SK-N-SH treated with all-trans-retinoic acid at 6 μM for 48 hours (cell line): ENCODE data around the gene SMPDL3A.

Experiments used
- ATAC-seq: fragments of 200-7000 bp; cut with Tn5 transposase; 3 replicates; pipeline ENCODE4 v1.9.1; 2020; ENCODE audit warnings: mild to moderate bottlenecking, moderate library complexity
- ARNTL ChIP-seq: fragments of 450-650 bp; formaldehyde crosslinking; IDR thresholded peaks from 2 replicates; pipeline ENCODE4 v1.5.0; 2020; ENCODE audit warnings: low read depth, mild to moderate bottlenecking, moderate library complexity, borderline replicate concordance
- BACH2 ChIP-seq: fragments of 250-450 bp; sonication (Bioruptor Pico); IDR thresholded peaks from 2 replicates; pipeline ENCODE4 v1.9.0; 2021; ENCODE audit warnings: mild to moderate bottlenecking, borderline replicate concordance
- CSDC2 ChIP-seq: fragments of 250-450 bp; sonication (Bioruptor Pico); IDR thresholded peaks from 2 replicates; pipeline ENCODE4 v1.5.0; 2020; ENCODE audit warnings: mild to moderate bottlenecking, moderate library complexity
- ESRRG ChIP-seq: fragments of 250-450 bp; sonication (Bioruptor Pico); IDR thresholded peaks from 2 replicates; pipeline ENCODE4 v1.6.1; 2021; ENCODE audit warnings: mild to moderate bottlenecking
- GLIS3 ChIP-seq: fragments of 250-450 bp; sonication (Bioruptor Pico); IDR thresholded peaks from 2 replicates; pipeline ENCODE4 v1.5.0; 2020; ENCODE audit warnings: mild to moderate bottlenecking, moderate library complexity
- ISL1 ChIP-seq: fragments of 250-450 bp; sonication (Bioruptor Pico); IDR thresholded peaks from 2 replicates; pipeline ENCODE4 v2.1.2; 2022; ENCODE audit warnings: mild to moderate bottlenecking, moderate library complexity
- OSR1 ChIP-seq: fragments of 250-450 bp; sonication (Bioruptor Pico); IDR thresholded peaks from 2 replicates; pipeline ENCODE4 v1.8.0; 2022; ENCODE audit warnings: moderate library complexity, mild to moderate bottlenecking, inconsistent platforms
- PPARA ChIP-seq: fragments of 250-450 bp; sonication (Bioruptor Pico); IDR thresholded peaks from 2 replicates; pipeline ENCODE4 v1.5.0; 2020; ENCODE audit warnings: mild to moderate bottlenecking, borderline replicate concordance
- RARB ChIP-seq: fragments of 250-450 bp; sonication (Bioruptor Pico); IDR thresholded peaks from 2 replicates; pipeline ENCODE4 v1.8.0; 2021; ENCODE audit warnings: mild to moderate bottlenecking, moderate library complexity
- SNAI2 ChIP-seq: fragments of 250-450 bp; sonication (Bioruptor Pico); IDR thresholded peaks from 2 replicates; pipeline ENCODE4 v1.5.0; 2020; ENCODE audit warnings: mild to moderate bottlenecking, moderate library complexity
- TOX ChIP-seq: fragments of 250-450 bp; sonication (Bioruptor Pico); IDR thresholded peaks from 2 replicates; pipeline ENCODE4 v1.8.0; 2021; ENCODE audit warnings: mild to moderate bottlenecking, moderate library complexity, borderline replicate concordance
- ZC3H10 ChIP-seq: fragments of 250-450 bp; sonication (Bioruptor Pico); IDR thresholded peaks from 2 replicates; pipeline ENCODE4 v1.5.1; 2021; ENCODE audit warnings: mild to moderate bottlenecking, moderate library complexity
- ZFP3 ChIP-seq: fragments of 250-450 bp; sonication (Bioruptor Pico); IDR thresholded peaks from 2 replicates; pipeline ENCODE4 v1.5.0; 2020; ENCODE audit warnings: mild to moderate bottlenecking, moderate library complexity
- ZNF565 ChIP-seq: fragments of 450-650 bp; formaldehyde crosslinking; conservative IDR thresholded peaks from 2 replicates; pipeline ENCODE4 v1.5.0; 2020; ENCODE audit warnings: low read depth, mild to moderate bottlenecking, moderate library complexity
- ZNF70 ChIP-seq: fragments of 450-650 bp; formaldehyde crosslinking; IDR thresholded peaks from 2 replicates; pipeline ENCODE4 v1.5.0; 2020; ENCODE audit warnings: mild to moderate bottlenecking, moderate library complexity
- ZNF8 ChIP-seq: fragments of 450-650 bp; formaldehyde crosslinking; IDR thresholded peaks from 2 replicates; pipeline ENCODE4 v1.5.0; 2020; ENCODE audit warnings: mild to moderate bottlenecking, moderate library complexity
- TF ChIP-seq, protein P1 (sequence below): fragments of 250-450 bp; sonication (Bioruptor Pico); IDR thresholded peaks from 2 replicates; pipeline ENCODE4 v1.5.0; 2020; ENCODE audit warnings: mild to moderate bottlenecking, moderate library complexity
- TF ChIP-seq, protein P2 (sequence below): fragments of 250-450 bp; sonication (Bioruptor Pico); IDR thresholded peaks from 2 replicates; pipeline ENCODE4 v1.5.1; 2020; ENCODE audit warnings: low read depth, mild to moderate bottlenecking, moderate library complexity
- TF ChIP-seq, protein P3 (sequence below): fragments of 250-450 bp; sonication (Bioruptor Pico); IDR thresholded peaks from 2 replicates; pipeline ENCODE4 v1.8.0; 2020; ENCODE audit warnings: mild to moderate bottlenecking, moderate library complexity, borderline replicate concordance
- TF ChIP-seq, protein P4 (sequence below): fragments of 250-450 bp; sonication (Bioruptor Pico); IDR thresholded peaks from 2 replicates; pipeline ENCODE4 v1.5.1; 2021; ENCODE audit warnings: mild to moderate bottlenecking, moderate library complexity
- TF ChIP-seq, protein P5 (sequence below): fragments of 250-450 bp; sonication (Bioruptor Pico); IDR thresholded peaks from 2 replicates; pipeline ENCODE4 v1.8.0; 2021; ENCODE audit warnings: low read depth, mild to moderate bottlenecking, moderate library complexity, borderline replicate concordance

Gene SMPDL3A

DNA sequence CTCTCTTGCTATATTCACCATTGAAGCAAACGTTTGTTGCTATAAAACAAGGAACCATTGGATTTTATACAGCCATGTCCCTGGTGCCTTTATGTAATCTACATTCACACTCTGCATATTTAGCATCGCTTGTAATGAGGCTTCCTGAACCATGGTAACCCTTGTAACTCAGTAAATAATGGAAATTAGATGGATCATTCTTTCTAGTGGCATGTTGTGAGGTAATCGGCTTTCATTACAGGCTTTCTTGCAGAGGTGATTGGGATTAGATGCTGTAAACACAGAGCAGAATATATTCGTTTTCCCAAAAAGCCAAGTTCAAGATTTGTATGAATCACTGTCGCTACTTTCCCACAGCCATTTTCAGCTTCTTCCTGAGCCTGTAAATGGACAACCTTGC, 36.1 kb downstream of the SMPDL3A start:
- no peak for ATAC-seq
- no peak for TF ChIP-seq OSR1
- TF ChIP-seq BACH2 (CRISPR knock-in tag) = no peak
- TF ChIP-seq, protein P1, sequence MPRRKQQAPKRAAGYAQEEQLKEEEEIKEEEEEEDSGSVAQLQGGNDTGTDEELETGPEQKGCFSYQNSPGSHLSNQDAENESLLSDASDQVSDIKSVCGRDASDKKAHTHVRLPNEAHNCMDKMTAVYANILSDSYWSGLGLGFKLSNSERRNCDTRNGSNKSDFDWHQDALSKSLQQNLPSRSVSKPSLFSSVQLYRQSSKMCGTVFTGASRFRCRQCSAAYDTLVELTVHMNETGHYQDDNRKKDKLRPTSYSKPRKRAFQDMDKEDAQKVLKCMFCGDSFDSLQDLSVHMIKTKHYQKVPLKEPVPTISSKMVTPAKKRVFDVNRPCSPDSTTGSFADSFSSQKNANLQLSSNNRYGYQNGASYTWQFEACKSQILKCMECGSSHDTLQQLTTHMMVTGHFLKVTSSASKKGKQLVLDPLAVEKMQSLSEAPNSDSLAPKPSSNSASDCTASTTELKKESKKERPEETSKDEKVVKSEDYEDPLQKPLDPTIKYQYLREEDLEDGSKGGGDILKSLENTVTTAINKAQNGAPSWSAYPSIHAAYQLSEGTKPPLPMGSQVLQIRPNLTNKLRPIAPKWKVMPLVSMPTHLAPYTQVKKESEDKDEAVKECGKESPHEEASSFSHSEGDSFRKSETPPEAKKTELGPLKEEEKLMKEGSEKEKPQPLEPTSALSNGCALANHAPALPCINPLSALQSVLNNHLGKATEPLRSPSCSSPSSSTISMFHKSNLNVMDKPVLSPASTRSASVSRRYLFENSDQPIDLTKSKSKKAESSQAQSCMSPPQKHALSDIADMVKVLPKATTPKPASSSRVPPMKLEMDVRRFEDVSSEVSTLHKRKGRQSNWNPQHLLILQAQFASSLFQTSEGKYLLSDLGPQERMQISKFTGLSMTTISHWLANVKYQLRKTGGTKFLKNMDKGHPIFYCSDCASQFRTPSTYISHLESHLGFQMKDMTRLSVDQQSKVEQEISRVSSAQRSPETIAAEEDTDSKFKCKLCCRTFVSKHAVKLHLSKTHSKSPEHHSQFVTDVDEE (CRISPR knock-in tag) = no peak
- no peak for TF ChIP-seq SNAI2 (CRISPR knock-in tag)

DNA sequence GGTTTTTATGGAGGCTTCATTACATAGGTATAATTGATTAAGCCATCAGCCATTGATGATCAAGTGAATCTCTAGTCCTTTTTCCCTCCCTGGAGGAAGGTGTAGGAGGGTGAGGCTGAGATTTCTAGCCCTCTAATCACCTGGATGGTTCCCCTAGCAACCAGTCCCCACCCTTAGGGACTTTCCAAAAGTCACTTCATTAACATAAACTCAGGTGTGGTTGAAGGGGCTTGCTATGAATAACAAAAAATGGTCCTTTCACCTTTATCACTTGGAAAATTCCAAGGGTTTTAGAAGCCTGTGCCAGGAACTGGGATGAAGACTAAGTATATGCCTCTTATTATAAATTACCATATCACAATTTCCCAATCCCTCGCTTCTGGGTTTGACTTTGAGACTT, 40.4 kb downstream of the SMPDL3A start:
- TF ChIP-seq ARNTL (CRISPR knock-in tag) (no peak), ISL1 (CRISPR knock-in tag) (no peak), ZC3H10 (CRISPR knock-in tag) (no peak), GLIS3 (CRISPR knock-in tag) (no peak), ZNF70 (no peak), ESRRG (CRISPR knock-in tag) (no peak), SNAI2 (CRISPR knock-in tag) (no peak), ZFP3 (CRISPR knock-in tag) (no peak), RARB (CRISPR knock-in tag) (no peak), CSDC2 (no peak), OSR1 (no peak), PPARA (CRISPR knock-in tag) (no peak), ZNF565 (CRISPR knock-in tag) (no peak)
- TF ChIP-seq, protein P2, sequence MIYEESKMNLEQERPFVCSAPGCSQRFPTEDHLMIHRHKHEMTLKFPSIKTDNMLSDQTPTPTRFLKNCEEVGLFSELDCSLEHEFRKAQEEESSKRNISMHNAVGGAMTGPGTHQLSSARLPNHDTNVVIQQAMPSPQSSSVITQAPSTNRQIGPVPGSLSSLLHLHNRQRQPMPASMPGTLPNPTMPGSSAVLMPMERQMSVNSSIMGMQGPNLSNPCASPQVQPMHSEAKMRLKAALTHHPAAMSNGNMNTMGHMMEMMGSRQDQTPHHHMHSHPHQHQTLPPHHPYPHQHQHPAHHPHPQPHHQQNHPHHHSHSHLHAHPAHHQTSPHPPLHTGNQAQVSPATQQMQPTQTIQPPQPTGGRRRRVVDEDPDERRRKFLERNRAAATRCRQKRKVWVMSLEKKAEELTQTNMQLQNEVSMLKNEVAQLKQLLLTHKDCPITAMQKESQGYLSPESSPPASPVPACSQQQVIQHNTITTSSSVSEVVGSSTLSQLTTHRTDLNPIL (CRISPR knock-in tag) = no peak
- TF ChIP-seq, protein P3, sequence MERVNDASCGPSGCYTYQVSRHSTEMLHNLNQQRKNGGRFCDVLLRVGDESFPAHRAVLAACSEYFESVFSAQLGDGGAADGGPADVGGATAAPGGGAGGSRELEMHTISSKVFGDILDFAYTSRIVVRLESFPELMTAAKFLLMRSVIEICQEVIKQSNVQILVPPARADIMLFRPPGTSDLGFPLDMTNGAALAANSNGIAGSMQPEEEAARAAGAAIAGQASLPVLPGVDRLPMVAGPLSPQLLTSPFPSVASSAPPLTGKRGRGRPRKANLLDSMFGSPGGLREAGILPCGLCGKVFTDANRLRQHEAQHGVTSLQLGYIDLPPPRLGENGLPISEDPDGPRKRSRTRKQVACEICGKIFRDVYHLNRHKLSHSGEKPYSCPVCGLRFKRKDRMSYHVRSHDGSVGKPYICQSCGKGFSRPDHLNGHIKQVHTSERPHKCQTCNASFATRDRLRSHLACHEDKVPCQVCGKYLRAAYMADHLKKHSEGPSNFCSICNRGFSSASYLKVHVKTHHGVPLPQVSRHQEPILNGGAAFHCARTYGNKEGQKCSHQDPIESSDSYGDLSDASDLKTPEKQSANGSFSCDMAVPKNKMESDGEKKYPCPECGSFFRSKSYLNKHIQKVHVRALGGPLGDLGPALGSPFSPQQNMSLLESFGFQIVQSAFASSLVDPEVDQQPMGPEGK (CRISPR knock-in tag) = no peak
- TF ChIP-seq, protein P4, sequence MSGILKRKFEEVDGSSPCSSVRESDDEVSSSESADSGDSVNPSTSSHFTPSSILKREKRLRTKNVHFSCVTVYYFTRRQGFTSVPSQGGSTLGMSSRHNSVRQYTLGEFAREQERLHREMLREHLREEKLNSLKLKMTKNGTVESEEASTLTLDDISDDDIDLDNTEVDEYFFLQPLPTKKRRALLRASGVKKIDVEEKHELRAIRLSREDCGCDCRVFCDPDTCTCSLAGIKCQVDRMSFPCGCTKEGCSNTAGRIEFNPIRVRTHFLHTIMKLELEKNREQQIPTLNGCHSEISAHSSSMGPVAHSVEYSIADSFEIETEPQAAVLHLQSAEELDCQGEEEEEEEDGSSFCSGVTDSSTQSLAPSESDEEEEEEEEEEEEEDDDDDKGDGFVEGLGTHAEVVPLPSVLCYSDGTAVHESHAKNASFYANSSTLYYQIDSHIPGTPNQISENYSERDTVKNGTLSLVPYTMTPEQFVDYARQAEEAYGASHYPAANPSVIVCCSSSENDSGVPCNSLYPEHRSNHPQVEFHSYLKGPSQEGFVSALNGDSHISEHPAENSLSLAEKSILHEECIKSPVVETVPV (CRISPR knock-in tag) = no peak
- TF ChIP-seq, protein P5, sequence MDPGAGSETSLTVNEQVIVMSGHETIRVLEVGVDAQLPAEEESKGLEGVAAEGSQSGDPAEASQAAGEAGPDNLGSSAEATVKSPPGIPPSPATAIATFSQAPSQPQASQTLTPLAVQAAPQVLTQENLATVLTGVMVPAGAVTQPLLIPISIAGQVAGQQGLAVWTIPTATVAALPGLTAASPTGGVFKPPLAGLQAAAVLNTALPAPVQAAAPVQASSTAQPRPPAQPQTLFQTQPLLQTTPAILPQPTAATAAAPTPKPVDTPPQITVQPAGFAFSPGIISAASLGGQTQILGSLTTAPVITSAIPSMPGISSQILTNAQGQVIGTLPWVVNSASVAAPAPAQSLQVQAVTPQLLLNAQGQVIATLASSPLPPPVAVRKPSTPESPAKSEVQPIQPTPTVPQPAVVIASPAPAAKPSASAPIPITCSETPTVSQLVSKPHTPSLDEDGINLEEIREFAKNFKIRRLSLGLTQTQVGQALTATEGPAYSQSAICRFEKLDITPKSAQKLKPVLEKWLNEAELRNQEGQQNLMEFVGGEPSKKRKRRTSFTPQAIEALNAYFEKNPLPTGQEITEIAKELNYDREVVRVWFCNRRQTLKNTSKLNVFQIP (CRISPR knock-in tag) = no peak
- TF ChIP-seq, all 23 proteins: peak for 0
- no peak for ATAC-seq

DNA sequence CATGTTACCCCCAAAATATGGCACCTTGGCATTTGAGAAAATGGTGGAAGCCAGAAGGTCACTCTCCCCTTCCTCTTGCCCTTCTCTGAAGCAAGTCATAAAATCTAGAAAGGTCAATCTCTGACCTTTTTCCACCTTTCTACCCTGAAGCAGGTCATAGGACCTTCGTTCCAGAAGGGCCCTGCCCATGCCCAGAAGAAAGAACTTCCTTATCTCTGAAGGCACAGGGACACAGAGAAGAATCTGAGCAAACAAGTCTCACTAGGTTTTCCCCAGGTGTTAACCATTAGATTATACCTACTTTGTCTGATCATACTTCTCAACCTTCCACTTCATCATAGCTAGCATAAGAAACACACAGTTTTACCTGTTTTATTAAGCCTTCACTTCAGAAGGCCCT, 42.5 kb downstream of the SMPDL3A start:
- ATAC-seq = no peak
- TF ChIP-seq TOX (CRISPR knock-in tag) (no peak), OSR1 (no peak), ZC3H10 (CRISPR knock-in tag) (no peak), RARB (CRISPR knock-in tag) (no peak), ZNF565 (CRISPR knock-in tag) (no peak), ZNF8 (CRISPR knock-in tag) (no peak), ZFP3 (CRISPR knock-in tag) (no peak), ARNTL (CRISPR knock-in tag) (no peak), ZNF70 (no peak)
- TF ChIP-seq, protein P1 (CRISPR knock-in tag) = no peak
- TF ChIP-seq, protein P5 (CRISPR knock-in tag) = no peak
